ENCODE measurements around the gene CREB3L4.

CREB3L4 gene

GRCh38 chr1:153945131-153945794 is 22.4 kb upstream of the CREB3L4 start:
- peaks cover 45% of the 10 kb centered on the region for H3K36me3 Mint-ChIP-seq (ENCODE audit: low read depth)
- H3K9me3 Mint-ChIP-seq, result no peaks in the 10 kb centered on the region
- H3K4me1 Mint-ChIP-seq (ENCODE audit: low read depth), result peaks cover 30% of the 10 kb centered on the region
- H3K27ac Mint-ChIP-seq, result peak overlapping the region; percentile 83
- H3K27me3 Mint-ChIP-seq, result no peaks in the 10 kb centered on the region
- peak overlapping the region; percentile 93 for H3K4me3 Mint-ChIP-seq

- H3K27ac Mint-ChIP-seq, result peak overlapping the region; percentile 83
- peaks cover 47% of the 10 kb centered on the region for H3K36me3 Mint-ChIP-seq (ENCODE audit: low read depth)
- peaks cover 26% of the 10 kb centered on the region for H3K4me1 Mint-ChIP-seq (ENCODE audit: low read depth)
- peak overlapping the region; percentile 93 for H3K4me3 Mint-ChIP-seq
- no peaks in the 10 kb centered on the region for H3K9me3 Mint-ChIP-seq
- no peaks in the 10 kb centered on the region for H3K27me3 Mint-ChIP-seq
These were observed 21.7 kb upstream of the CREB3L4 start for GRCh38 chr1:153945795-153946621.

GRCh38 chr1:153946622-153947241 is 21.0 kb upstream of the CREB3L4 start, which contains the start of gene DENND4B:
TSS of gene DENND4B (minus strand) at chr1:153946718. CDS start at chr1:153944374, 2,344 bp downstream.
- Mint-ChIP-seq H3K27me3 (no peaks in the 10 kb centered on the region), H3K9me3 (no peaks in the 10 kb centered on the region), H3K4me1 (ENCODE audit: low read depth) (peaks cover 26% of the 10 kb centered on the region), H3K27ac (peak within 1 kb of the TSS; percentile 83), H3K36me3 (ENCODE audit: low read depth) (peaks cover 48% of the 10 kb centered on the region), H3K4me3 (peak within 1 kb of the TSS; percentile 93)

DNA sequence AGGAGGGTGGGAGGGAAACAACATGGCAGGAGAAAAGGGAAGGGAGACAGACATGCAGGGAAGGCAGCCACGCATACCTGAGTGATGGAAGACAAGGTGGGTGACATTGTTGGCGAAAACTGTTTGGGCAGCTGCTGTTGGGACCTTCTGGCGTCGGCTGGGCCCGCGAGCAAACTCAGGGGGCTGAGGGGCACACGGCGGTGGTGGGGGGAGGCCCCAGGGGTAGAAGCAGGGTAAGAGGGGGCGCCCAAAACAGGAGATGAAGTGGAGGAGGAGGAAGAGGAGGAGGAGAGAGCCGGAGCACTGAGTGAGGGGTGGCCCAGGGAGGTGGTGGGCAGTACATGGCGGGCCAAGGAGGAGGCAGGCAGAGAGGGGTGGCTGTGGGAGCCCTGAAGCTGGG is 16.5 kb upstream of the CREB3L4 start:
- Mint-ChIP-seq H3K36me3 (ENCODE audit: low read depth) (peaks cover 51% of the 10 kb centered on the region), H3K4me3 (no peak overlapping the region), H3K27me3 (no peaks in the 10 kb centered on the region), H3K9me3 (no peaks in the 10 kb centered on the region), H3K4me1 (ENCODE audit: low read depth) (peaks cover 27% of the 10 kb centered on the region), H3K27ac (peak overlapping the region; percentile 15)

GRCh38 chr1:153951801-153952200 is 15.9 kb upstream of the CREB3L4 start:
- Mint-ChIP-seq H3K27ac (no peak overlapping the region), H3K4me3 (no peak overlapping the region), H3K27me3 (no peaks in the 10 kb centered on the region), H3K4me1 (ENCODE audit: low read depth) (peaks cover 31% of the 10 kb centered on the region), H3K36me3 (ENCODE audit: low read depth) (peaks cover 49% of the 10 kb centered on the region), H3K9me3 (no peaks in the 10 kb centered on the region)

DNA sequence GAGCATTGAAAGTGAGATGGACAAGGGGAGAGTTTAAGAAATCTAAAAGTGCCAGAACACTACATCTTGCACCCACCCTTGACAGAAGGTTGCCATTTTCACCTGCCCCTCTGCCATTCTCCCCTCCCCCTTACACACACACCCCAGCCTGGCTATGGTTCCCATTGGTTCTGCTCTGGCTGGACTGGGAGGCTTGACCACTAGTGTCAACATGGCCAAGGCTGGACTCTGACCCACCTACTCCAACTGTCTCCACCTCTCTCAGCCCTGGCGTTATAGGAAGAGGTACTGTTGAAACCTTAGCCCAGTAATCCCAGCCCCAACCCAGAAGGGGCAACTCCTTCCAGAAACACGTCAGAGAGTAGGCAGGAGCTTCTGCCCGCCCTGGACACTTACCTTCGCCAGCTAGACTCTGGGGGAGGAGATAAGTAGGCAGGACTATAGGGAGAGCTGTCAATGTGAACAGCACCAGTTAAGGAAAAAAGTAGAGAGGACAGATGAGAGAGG is 13.8 kb upstream of the CREB3L4 start:
- H3K4me1 Mint-ChIP-seq (ENCODE audit: low read depth), result peaks cover 39% of the 10 kb centered on the region
- H3K9me3 Mint-ChIP-seq, result no peaks in the 10 kb centered on the region
- H3K4me3 Mint-ChIP-seq, result no peak overlapping the region
- no peaks in the 10 kb centered on the region for H3K27me3 Mint-ChIP-seq
- H3K36me3 Mint-ChIP-seq (ENCODE audit: low read depth), result peaks cover 40% of the 10 kb centered on the region
- peak overlapping the region; percentile 73 for H3K27ac Mint-ChIP-seq

- Mint-ChIP-seq H3K27ac (no peak overlapping the region), H3K36me3 (ENCODE audit: low read depth) (peaks cover 43% of the 10 kb centered on the region), H3K27me3 (no peaks in the 10 kb centered on the region), H3K4me3 (no peak overlapping the region), H3K4me1 (ENCODE audit: low read depth) (peaks cover 46% of the 10 kb centered on the region), H3K9me3 (no peaks in the 10 kb centered on the region)
These were observed 12.9 kb upstream of the CREB3L4 start for GRCh38 chr1:153954826-153955225.

DNA sequence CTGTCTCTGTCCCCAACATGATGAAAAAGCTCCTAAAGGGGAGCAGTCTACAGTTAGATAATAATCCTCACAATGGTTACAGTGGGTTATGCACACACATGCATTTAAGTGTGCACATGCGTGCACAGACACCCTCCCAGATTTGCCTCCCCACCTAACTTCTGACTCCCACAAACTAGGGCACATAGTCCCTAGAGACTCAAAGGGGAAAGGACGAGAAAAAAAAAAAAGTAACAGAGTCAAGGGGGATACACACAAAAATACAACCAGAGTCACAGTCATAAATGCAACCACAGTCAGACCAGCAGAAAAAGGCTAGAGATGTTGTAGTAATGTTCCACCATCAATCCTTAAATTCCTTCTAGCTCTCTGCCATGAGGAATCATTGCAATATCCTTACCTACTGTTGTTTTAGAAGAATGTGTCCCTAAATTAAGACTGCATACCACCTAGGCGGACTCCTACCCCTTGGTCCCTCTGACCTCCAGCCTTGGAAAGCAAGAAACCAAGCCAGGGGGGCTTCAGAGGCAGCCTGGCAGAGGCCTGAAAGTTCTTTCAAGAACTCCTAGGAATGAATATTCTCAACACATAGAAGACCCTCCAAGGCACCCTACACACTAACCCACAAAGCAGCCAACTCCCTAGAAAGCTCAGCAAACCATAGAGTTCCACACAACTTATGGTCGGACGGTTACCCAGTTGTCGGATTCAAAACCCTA is 10.5 kb upstream of the CREB3L4 start:
- Mint-ChIP-seq H3K9me3 (no peaks in the 10 kb centered on the region), H3K27me3 (no peaks in the 10 kb centered on the region), H3K36me3 (ENCODE audit: low read depth) (peaks cover 36% of the 10 kb centered on the region), H3K4me3 (peak overlapping the region; percentile 94), H3K4me1 (ENCODE audit: low read depth) (peaks cover 64% of the 10 kb centered on the region), H3K27ac (peak overlapping the region; percentile 92)

- Mint-ChIP-seq H3K27ac (peak overlapping the region; percentile 92), H3K36me3 (ENCODE audit: low read depth) (peaks cover 30% of the 10 kb centered on the region), H3K9me3 (no peaks in the 10 kb centered on the region), H3K4me3 (peak overlapping the region; percentile 94), H3K4me1 (ENCODE audit: low read depth) (peaks cover 70% of the 10 kb centered on the region), H3K27me3 (no peaks in the 10 kb centered on the region)
These were observed 10.0 kb upstream of the CREB3L4 start for GRCh38 chr1:153957744-153958110.

- no peaks in the 10 kb centered on the region for H3K9me3 Mint-ChIP-seq
- peaks cover 28% of the 10 kb centered on the region for H3K36me3 Mint-ChIP-seq (ENCODE audit: low read depth)
- peak within 1 kb of the TSS; percentile 92 for H3K27ac Mint-ChIP-seq
- H3K27me3 Mint-ChIP-seq, result no peaks in the 10 kb centered on the region
- peaks cover 72% of the 10 kb centered on the region for H3K4me1 Mint-ChIP-seq (ENCODE audit: low read depth)
- peak within 1 kb of the TSS; percentile 94 for H3K4me3 Mint-ChIP-seq
These were observed 9.4 kb upstream of the CREB3L4 start, which contains the start of gene CRTC2 for GRCh38 chr1:153958111-153958960. TSS of gene CRTC2 (minus strand) at chr1:153958612. CDS start at chr1:153958497, 115 bp downstream.

GRCh38 chr1:153958961-153959260 is 8.8 kb upstream of the CREB3L4 start:
- Mint-ChIP-seq H3K4me3 (peak overlapping the region; percentile 94), H3K27ac (peak overlapping the region; percentile 92), H3K4me1 (ENCODE audit: low read depth) (peaks cover 77% of the 10 kb centered on the region), H3K27me3 (no peaks in the 10 kb centered on the region), H3K9me3 (no peaks in the 10 kb centered on the region), H3K36me3 (ENCODE audit: low read depth) (peaks cover 25% of the 10 kb centered on the region)

DNA sequence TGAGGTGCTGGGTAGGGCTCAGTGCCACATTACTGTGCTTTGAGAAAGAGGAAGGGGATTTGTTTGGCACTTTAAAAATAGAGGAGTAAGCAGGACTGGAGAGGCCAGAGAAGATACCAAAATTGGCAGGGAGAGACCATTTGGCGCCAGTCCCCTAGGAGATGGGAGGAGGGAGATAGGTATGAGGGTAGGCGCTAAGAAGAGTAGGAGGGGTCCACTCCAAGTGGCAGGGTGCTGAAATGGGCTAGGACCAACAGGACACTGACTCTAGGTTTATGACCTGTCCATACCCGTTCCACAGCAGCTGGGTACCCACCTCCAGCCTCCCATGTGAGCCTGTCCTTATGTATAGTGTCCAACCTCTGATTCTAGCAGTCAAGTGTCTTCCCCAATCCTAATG is 8.2 kb upstream of the CREB3L4 start:
- Mint-ChIP-seq H3K4me1 (ENCODE audit: low read depth) (peaks cover 76% of the 10 kb centered on the region), H3K9me3 (no peaks in the 10 kb centered on the region), H3K27me3 (no peaks in the 10 kb centered on the region), H3K4me3 (peak overlapping the region; percentile 94), H3K27ac (peak overlapping the region; percentile 92), H3K36me3 (ENCODE audit: low read depth) (peaks cover 19% of the 10 kb centered on the region)

- peaks cover 72% of the 10 kb centered on the region for H3K4me1 Mint-ChIP-seq (ENCODE audit: low read depth)
- H3K36me3 Mint-ChIP-seq (ENCODE audit: low read depth), result peaks cover 17% of the 10 kb centered on the region
These were observed 7.5 kb upstream of the CREB3L4 start for GRCh38 chr1:153960206-153960605.

GRCh38 chr1:153961421-153961820 is 6.3 kb upstream of the CREB3L4 start:
- H3K27ac Mint-ChIP-seq, result peak overlapping the region; percentile 34
- peak overlapping the region; percentile 91 for H3K4me3 Mint-ChIP-seq
- peaks cover 21% of the 10 kb centered on the region for H3K36me3 Mint-ChIP-seq (ENCODE audit: low read depth)
- H3K9me3 Mint-ChIP-seq, result no peaks in the 10 kb centered on the region
- peaks cover 75% of the 10 kb centered on the region for H3K4me1 Mint-ChIP-seq (ENCODE audit: low read depth)
- no peaks in the 10 kb centered on the region for H3K27me3 Mint-ChIP-seq

More at GRCh38 chr1:153960206-153960605, 7.5 kb upstream of the CREB3L4 start:
- no peaks in the 10 kb centered on the region for H3K9me3 Mint-ChIP-seq
- no peaks in the 10 kb centered on the region for H3K27me3 Mint-ChIP-seq
- H3K27ac Mint-ChIP-seq, result peak overlapping the region; percentile 34
- H3K4me3 Mint-ChIP-seq, result no peak overlapping the region
